KOPT-K1 (cell line): Measurements from ENCODE around the gene NNT.
"Not testable (repeated sequence)": the region's sequence is repeated elsewhere in the genome, so short reads cannot be mapped to it uniquely, and the experiment has no call there.

Experiments used
- H3K27ac ChIP-seq: fragments of 200-600 bp; sonication (generic); 2 replicates; pipeline ENCODE4 v1.5.1; 2016; ENCODE audit warnings: antibody characterized with exemption, mild to moderate bottlenecking, low read depth, low read length; ENCODE audit not compliant: poor library complexity, severe bottlenecking
- H3K36me3 ChIP-seq: fragments of 200-600 bp; sonication (generic); 2 replicates; pipeline ENCODE4 v1.5.1; 2017; ENCODE audit warnings: antibody characterized with exemption, mild to moderate bottlenecking, low read length, moderate library complexity; ENCODE audit not compliant: insufficient read depth
- H3K9me3 ChIP-seq: fragments of 200-600 bp; sonication (generic); 2 replicates; pipeline ENCODE4 v1.5.1; 2017; ENCODE audit warnings: antibody characterized with exemption, low read length, mild to moderate bottlenecking; ENCODE audit not compliant: insufficient read depth, poor library complexity, severe bottlenecking

The NNT gene

GRCh38 chr5:43602461-43603343 lies at the start of gene NNT:
Gene NNT (plus strand): TSS chr5:43603180. CDS start chr5:43609196, 6,016 bp downstream.
- Histone ChIP-seq H3K36me3 (peaks cover 28% of the 10 kb centered on the region; the same call in 1 of the 2 replicates), H3K9me3 (no peaks in the 10 kb centered on the region), H3K27ac (peak within 1 kb of the TSS; percentile 96)

GRCh38 chr5:43553381-43553780 lies 49.6 kb upstream of the NNT start:
- peaks cover 72% of the 10 kb centered on the region for H3K36me3 ChIP-seq
- H3K9me3 ChIP-seq, result no peaks in the 10 kb centered on the region
- H3K27ac ChIP-seq, result no peak overlapping the region

GRCh38 chr5:43554497-43554896 lies 48.5 kb upstream of the NNT start:
- Histone ChIP-seq H3K9me3 (no peaks in the 10 kb centered on the region), H3K36me3 (peaks cover 61% of the 10 kb centered on the region), H3K27ac (no peak overlapping the region)

- Histone ChIP-seq H3K9me3 (no peaks in the 10 kb centered on the region), H3K36me3 (peaks cover 46% of the 10 kb centered on the region), H3K27ac (peak overlapping the region; percentile 87)
Observed at GRCh38 chr5:43555895-43556606, 46.9 kb upstream of the NNT start.

GRCh38 chr5:43556607-43556856 lies 46.4 kb upstream of the NNT start:
- H3K27ac ChIP-seq, result peak overlapping the region; percentile 87
- H3K36me3 ChIP-seq, result peaks cover 41% of the 10 kb centered on the region
- not testable (repeated sequence) for H3K9me3 ChIP-seq

GRCh38 chr5:43556857-43557542 lies 46.0 kb upstream of the NNT start, which contains the start of gene PAIP1:
Gene PAIP1 (minus strand): TSS chr5:43557077. CDS start chr5:43556846, 231 bp downstream.
- Histone ChIP-seq H3K36me3 (peaks cover 36% of the 10 kb centered on the region), H3K9me3 (no peaks in the 10 kb centered on the region), H3K27ac (peak within 1 kb of the TSS; percentile 87)

GRCh38 chr5:43560128-43560527 lies 42.9 kb upstream of the NNT start:
- no peaks in the 10 kb centered on the region for H3K9me3 ChIP-seq
- H3K27ac ChIP-seq, result no peak overlapping the region
- H3K36me3 ChIP-seq, result peaks cover 5% of the 10 kb centered on the region

GRCh38 chr5:43561356-43561755 lies 41.6 kb upstream of the NNT start:
- Histone ChIP-seq H3K27ac (no peak overlapping the region), H3K9me3 (no peaks in the 10 kb centered on the region)

GRCh38 chr5:43563321-43563720 lies 39.7 kb upstream of the NNT start:
- no peaks in the 10 kb centered on the region for H3K9me3 ChIP-seq
- no peaks in the 10 kb centered on the region for H3K36me3 ChIP-seq
- H3K27ac ChIP-seq, result no peak overlapping the region

More at GRCh38 chr5:43561356-43561755, 41.6 kb upstream of the NNT start:
- no peaks in the 10 kb centered on the region for H3K36me3 ChIP-seq

GRCh38 chr5:43564289-43564850 lies 38.6 kb upstream of the NNT start:
- Histone ChIP-seq H3K9me3 (no peaks in the 10 kb centered on the region), H3K36me3 (no peaks in the 10 kb centered on the region), H3K27ac (no peak overlapping the region)

GRCh38 chr5:43565043-43565442 lies 37.9 kb upstream of the NNT start:
- no peaks in the 10 kb centered on the region for H3K36me3 ChIP-seq

GRCh38 chr5:43567967-43568366 lies 35.0 kb upstream of the NNT start:
- Histone ChIP-seq H3K27ac (no peak overlapping the region), H3K9me3 (no peaks in the 10 kb centered on the region), H3K36me3 (no peaks in the 10 kb centered on the region)

More at GRCh38 chr5:43565043-43565442, 37.9 kb upstream of the NNT start:
- Histone ChIP-seq H3K9me3 (no peaks in the 10 kb centered on the region), H3K27ac (no peak overlapping the region)

GRCh38 chr5:43569236-43569746 lies 33.7 kb upstream of the NNT start:
- Histone ChIP-seq H3K9me3 (no peaks in the 10 kb centered on the region), H3K36me3 (no peaks in the 10 kb centered on the region), H3K27ac (no peak overlapping the region)

GRCh38 chr5:43570450-43571158 lies 32.4 kb upstream of the NNT start:
- no peaks in the 10 kb centered on the region for H3K9me3 ChIP-seq
- H3K27ac ChIP-seq, result no peak overlapping the region
- peaks cover 11% of the 10 kb centered on the region for H3K36me3 ChIP-seq
